ENCODE results near the gene EEF1A1.

The EEF1A1 gene

DNA sequence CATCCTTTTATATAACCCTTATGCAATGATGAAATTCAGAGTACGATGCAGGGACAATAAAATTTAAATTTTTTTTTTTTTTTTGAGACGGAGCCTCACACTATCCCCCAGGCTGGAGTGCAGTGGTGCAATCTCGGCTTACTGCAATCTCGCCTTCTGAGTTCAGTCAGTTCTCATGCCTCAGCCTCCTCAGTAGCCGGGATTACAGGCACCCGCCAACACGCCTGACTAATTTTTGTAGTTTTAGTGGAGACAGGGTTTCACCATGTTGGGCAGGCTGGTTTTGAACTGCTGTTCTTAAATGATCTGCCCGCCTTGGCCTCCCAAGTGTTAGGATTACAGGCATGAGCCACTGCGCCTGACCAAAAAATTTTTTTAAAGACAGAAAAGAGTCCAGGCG, 44.1 kb downstream of the EEF1A1 start:
- no peak for TF ChIP-seq JUND (IDR thresholded peaks at IDR 0.05; ENCODE audit: low read depth)
- in situ Hi-C loops (cut with HindIII; ENCODE audit: low pct_unique_long_range_greater_than_20kb, low sequenced_read_pairs), result no loop called here
- DNase-seq (ENCODE audit: low read depth in 1 of 2, low spot score in 1 of 2), result no peak

DNA sequence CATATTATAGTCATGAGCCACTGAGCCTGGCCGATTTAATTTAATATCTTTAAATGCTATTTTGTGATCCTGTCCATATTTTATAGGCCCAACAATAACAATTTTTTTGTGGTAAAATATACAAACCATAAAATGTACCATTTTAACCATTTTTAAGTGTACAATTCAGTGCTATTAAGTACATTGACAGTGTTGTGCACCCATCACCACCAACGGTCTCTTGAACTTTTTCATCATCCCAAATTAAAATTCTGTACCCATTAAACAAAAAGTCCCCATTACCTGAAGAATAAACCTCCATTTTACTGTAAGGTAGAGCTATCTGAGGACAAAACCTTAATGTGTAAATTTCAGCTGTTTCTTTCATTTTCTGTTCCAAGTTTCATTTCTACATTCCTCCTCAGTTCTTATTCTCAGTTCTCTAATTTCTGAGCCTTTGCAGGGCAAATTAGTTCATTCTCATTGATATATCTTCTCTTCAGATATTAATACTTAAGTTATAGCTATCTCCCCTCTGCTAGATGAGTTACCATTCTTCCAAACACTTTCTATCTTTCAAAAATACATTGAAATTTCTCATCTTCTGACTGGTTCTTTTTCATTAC, 49.0 kb downstream of the EEF1A1 start:
- in situ Hi-C loops (cut with HindIII; ENCODE audit: low pct_unique_long_range_greater_than_20kb, low sequenced_read_pairs), result no loop called here

More for the DNA sequence above, 49.0 kb downstream of the EEF1A1 start:
- TF ChIP-seq JUND (IDR thresholded peaks at IDR 0.05; ENCODE audit: low read depth), result no peak
- DNase-seq (ENCODE audit: low read depth in 1 of 2, low spot score in 1 of 2), result no peak
